Activated CD8-positive, alpha-beta T cell treated with anti-CD3 and anti-CD28 coated beads, Interleukin-2, amount 10 ng/mL, durations not matched to agents 7 days and 5 days (primary cell): ENCODE results near the gene CFAP157. TPM values are rescaled to one million over a fixed set of nuclear protein-coding genes. Genes with fewer than 3 reads are reported as not detected.
A peak's percentile ranks its signal among the peaks of the same experiment; 100 is the strongest.

Experiments used
- ATAC-seq: fragments of 150-1000 bp; cut with Tn5 transposase; one replicate; pipeline ENCODE4 v1.10.0; 2021; ENCODE audit warnings: moderate library complexity
- CTCF ChIA-PET: fragments of 350-600 bp; sonication (Branson Sonifier 250); formaldehyde crosslinking; loops from one replicate; lab custom pipeline; 2021; ENCODE audit warnings: antibody characterized with exemption; lab: Charles Lee
- POLR2A ChIA-PET: fragments of 350-600 bp; sonication (Branson Sonifier 250); formaldehyde crosslinking; loops from one replicate; lab custom pipeline; 2021; ENCODE audit warnings: antibody characterized with exemption; lab: Charles Lee
- DNase-seq: peaks from one replicate; pipeline ENCODE4 v3.0.0-alpha.2; 2020
- H3K27ac Mint-ChIP-seq: one replicate; pipeline ENCODE4 v1.8.0; 2021; ENCODE audit warnings: mild to moderate bottlenecking, mixed read lengths
- H3K27me3 Mint-ChIP-seq: one replicate; pipeline ENCODE4 v1.8.0; 2021; ENCODE audit warnings: low read depth, mixed read lengths
- H3K36me3 Mint-ChIP-seq: one replicate; pipeline ENCODE4 v1.8.0; 2021; ENCODE audit warnings: low read depth, mixed read lengths
- H3K4me1 Mint-ChIP-seq: one replicate; pipeline ENCODE4 v1.8.0; 2021; ENCODE audit warnings: low read depth, mixed read lengths
- H3K4me3 Mint-ChIP-seq: one replicate; pipeline ENCODE4 v1.8.0; 2021; ENCODE audit warnings: mild to moderate bottlenecking, mixed read lengths
- H3K9me3 Mint-ChIP-seq: one replicate; pipeline ENCODE4 v1.8.0; 2022; ENCODE audit warnings: mixed read lengths; ENCODE audit not compliant: insufficient read depth
- total RNA-seq, 2 experiments: library from RNA; stranded (reverse); gene quantifications; one replicate each; pipeline ENCODE4 v1.2.3, GENCODE V29; 2021

The CFAP157 gene
- total RNA-seq, 2 experiments from 2014 or later = 0.16 TPM; not detected in 1

DNA sequence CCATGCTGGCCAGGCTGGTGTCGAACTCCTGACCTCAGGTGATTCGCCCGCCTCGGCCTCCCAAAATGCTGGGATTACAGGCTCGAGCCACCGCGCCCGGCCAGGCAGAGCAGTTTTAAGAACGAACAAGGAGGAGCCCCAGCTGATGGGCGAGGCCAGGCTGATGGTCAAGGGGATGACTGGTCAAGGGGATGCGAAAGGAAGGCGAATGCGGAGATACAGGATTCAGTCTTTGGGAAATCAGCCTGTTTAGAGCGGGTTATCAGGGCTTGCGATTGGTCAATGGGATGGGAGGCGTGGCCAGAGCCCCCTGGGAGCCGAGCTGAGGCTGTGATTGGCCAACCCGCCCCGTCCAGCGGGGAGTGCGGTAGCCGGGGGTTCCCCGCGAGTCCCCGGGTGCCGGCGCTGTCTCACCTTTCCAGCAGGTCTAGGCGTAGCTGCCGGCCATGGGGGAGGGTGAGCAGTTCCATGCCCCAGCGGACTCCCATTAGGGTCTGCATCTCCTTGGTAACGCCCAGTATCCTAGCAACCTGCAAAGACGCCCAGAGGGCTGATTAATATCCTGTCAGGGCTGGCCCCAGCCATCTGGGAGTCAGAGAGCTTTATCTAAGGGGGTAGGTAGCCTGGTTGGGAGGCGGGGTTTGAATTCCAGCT is 35.8 kb downstream of the CFAP157 start:
- ChIA-PET POLR2A (interaction anchor here (0.6 to 2.1 kb wide), 2 partner anchors 19 to 25 kb away, joined by 3 to 7 read pairs; no protein-coding TSS in a partner anchor), CTCF (interaction anchor here (3.2 to 4.4 kb wide), 2 partner anchors 8 to 127 kb away, joined by 16 to 22 read pairs; partner anchors contain the start of gene TOR2A)
- DNase-seq (no peak), ATAC-seq (no peak)
- Mint-ChIP-seq H3K4me3 (no peak overlapping the region), H3K9me3 (no peaks in the 10 kb centered on the region), H3K4me1 (peaks cover 9% of the 10 kb centered on the region), H3K27ac (no peak overlapping the region), H3K27me3 (no peaks in the 10 kb centered on the region), H3K36me3 (peaks cover 63% of the 10 kb centered on the region)

DNA sequence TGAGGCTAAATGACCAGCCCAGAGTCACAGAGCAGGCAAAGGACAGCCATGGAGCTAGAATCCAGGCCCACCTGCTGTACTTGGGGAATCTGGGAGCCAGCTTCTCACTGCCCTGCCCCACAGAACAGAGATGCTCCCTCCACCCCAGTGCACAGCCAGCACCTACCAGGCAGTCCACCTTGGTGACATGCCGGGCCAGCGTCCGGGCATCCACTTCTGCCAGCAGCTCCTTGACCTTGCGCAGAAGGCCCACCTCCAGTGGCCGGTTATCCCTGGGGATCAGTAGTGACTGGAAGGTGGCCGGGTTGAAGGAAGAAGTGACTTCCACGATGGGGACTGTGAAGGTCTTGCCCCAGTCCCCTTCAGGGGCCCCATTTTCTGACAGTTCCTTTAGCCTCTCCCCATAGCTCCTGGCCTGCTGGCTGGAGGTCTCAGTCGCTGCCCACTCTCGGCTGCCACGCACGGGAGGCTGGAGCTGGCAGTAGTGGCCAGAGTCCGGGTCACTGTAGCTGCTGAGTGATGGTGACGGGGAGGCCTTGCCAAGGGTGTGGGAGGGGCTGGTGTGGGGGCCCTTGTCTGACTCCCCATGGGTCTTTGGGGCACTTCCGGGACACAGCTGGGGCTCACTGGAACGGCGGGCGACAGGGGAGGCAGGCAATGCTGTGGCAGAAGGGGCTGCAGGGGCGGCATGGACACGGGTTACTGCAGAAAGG is 37.8 kb downstream of the CFAP157 start:
- DNase-seq (no peak), ATAC-seq (no peak)
- POLR2A ChIA-PET = interaction anchor here (1.0 to 2.5 kb wide), 6 partner anchors 9 to 171 kb away, joined by 3 to 12 read pairs (median 4); partner anchors contain the start of gene TOR2A
- Mint-ChIP-seq H3K4me3 (no peak overlapping the region), H3K27ac (no peak overlapping the region), H3K27me3 (no peaks in the 10 kb centered on the region), H3K9me3 (no peaks in the 10 kb centered on the region), H3K4me1 (peaks cover 19% of the 10 kb centered on the region), H3K36me3 (peaks cover 67% of the 10 kb centered on the region)
- CTCF ChIA-PET = interaction anchor here (3.2 to 4.4 kb wide), 2 partner anchors 10 to 125 kb away, joined by 16 to 22 read pairs; partner anchors contain the start of gene TOR2A

DNA sequence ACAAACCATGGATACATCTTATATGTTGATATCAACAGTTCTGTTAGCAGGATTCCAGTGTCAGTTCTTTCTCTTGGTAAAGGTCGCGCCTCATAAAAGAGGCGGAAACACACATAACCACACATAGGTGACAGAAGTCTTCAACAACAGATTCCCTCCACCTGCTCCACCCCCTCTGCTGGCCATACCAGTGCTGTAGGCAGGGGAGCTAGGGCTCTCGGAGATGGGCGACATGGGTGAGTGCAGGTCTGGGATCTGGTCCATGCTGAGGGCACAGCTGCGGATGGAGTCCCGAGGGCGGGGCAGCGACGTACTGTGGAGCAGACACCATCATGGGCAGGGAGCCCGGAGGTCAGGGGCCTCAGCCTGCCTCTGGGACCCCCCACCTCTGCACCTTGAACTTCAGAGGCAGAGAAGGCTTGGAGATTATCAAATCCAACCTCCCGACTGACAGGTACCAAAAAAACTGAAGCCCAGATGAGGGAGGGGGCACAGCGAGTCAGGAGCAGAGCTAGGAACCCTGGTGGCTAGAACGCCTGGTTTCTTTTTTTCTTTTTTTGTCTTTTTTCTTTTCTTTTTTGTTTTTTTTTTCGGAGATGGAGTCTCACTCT is 40.3 kb downstream of the CFAP157 start:
- POLR2A ChIA-PET = interaction anchor here (1.1 to 1.2 kb wide), 2 partner anchors 19 to 39 kb away, joined by 3 read pairs; no protein-coding TSS in a partner anchor
- DNase-seq (peak; percentile 62), ATAC-seq (peak; percentile 83)
- Mint-ChIP-seq H3K4me3 (peak overlapping the region; percentile 22), H3K4me1 (peaks cover 21% of the 10 kb centered on the region), H3K9me3 (no peaks in the 10 kb centered on the region), H3K36me3 (peaks cover 73% of the 10 kb centered on the region), H3K27me3 (no peaks in the 10 kb centered on the region), H3K27ac (peak overlapping the region; percentile 76)
- CTCF ChIA-PET = interaction anchor here (0.7 to 1.5 kb wide), 4 partner anchors 12 to 174 kb away, joined by 3 to 5 read pairs (median 4); partner anchors contain the start of gene TOR2A

DNA sequence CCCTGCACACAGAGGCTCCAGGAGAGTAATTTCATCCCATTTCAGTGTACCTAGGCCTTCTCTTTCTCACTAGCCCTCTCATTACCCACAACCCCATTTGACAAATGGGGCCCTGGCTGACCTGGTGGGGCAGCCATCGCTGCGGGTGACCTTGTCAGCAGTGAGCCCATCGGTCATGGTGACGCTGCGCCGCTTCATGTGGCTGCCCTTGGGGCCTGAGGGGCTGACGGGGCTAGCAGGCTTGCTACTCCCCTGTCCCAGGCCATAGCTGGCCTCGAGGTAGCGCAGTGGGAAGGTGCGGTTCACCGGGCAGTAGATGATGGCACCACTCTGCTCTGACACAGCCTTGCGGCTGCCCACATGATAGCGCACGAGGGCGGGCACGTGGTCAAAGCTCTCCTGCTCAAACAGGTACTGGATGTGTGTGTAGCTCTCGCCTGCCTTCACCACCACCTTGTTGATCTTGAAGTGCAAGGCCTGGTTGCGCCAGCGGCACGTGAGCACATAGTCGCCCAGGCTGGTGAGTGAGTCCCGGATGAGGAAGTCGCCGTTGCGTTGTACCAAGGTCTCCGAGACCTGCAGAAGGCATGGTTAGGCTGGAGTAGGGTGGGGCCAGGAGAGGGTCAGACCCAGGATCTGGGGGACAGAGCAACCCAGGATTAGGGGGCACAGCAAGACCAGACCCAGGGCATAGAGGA is 42.5 kb downstream of the CFAP157 start:
- H3K36me3 Mint-ChIP-seq = peaks cover 69% of the 10 kb centered on the region
- DNase-seq = no peak
- no peaks in the 10 kb centered on the region for H3K27me3 Mint-ChIP-seq
- CTCF ChIA-PET = interaction anchor here (0.9 kb wide), 1 partner anchor 15 kb away, joined by 4 read pairs; the partner anchor contains the start of gene TOR2A
- no peaks in the 10 kb centered on the region for H3K9me3 Mint-ChIP-seq
- POLR2A ChIA-PET = no interaction called here
- no peak overlapping the region for H3K4me3 Mint-ChIP-seq
- H3K4me1 Mint-ChIP-seq = peaks cover 24% of the 10 kb centered on the region
- no peak for ATAC-seq
- no peak overlapping the region for H3K27ac Mint-ChIP-seq

DNA sequence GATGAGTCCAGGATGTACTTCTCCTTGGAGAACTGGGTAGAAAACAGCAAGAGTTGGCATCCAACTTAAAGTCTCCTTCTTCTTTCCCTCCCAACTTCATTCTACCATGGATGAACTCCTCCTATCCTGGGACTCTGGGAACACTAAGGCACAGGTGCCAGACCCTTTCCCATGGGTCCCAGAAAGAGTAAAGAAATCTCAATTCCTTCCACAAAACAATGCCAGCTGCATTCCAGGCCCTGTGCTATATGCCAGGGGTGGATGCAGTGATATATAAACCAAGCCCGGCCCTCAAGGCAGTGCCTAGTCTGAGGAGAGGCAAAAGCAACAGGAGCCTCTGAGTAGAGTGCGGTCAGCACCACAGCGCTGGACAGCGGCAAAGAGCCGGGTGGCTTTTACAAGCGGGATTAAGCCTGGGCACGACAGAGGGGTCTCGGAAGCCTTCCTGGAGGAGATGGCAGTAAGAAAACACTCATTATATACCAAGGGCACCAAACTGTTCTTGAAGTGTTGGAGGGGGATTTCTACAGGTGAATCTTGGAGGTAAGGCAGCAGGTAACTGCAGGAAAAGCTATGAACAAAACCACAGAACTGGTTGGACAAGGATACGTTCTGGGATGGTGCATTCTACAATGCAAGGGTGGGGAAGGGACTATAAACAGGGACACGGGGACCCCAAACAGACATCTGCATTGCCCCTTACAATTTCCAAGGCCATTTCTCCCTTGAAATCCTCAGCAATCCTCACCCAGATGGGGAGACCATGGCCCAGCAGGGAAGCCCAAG is 44.7 kb downstream of the CFAP157 start:
- POLR2A ChIA-PET = no interaction called here
- Mint-ChIP-seq H3K27me3 (no peaks in the 10 kb centered on the region), H3K9me3 (no peaks in the 10 kb centered on the region), H3K36me3 (peaks cover 54% of the 10 kb centered on the region), H3K27ac (no peak overlapping the region), H3K4me1 (peaks cover 24% of the 10 kb centered on the region), H3K4me3 (no peak overlapping the region)
- DNase-seq (no peak), ATAC-seq (no peak)
- CTCF ChIA-PET = no interaction called here

DNA sequence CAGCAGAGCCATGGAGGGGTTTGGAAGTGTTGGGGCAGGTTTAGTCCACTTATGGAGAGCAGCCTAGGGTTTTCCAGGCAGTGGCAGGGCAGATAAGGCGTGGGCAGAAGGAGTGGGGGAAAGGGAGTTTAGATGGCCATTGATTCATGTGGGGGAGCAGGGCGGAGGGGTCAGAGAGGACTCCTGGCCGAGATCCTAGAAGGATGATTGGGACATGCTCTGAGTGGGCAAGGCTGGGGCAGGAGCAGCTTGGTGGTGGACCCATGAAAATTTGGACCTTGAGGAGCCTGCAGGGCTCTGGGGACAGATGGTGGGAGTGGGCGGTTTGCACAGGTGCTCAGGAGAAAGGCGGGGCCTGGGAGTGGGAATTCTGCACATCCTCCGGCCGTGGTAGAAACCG is 46.4 kb downstream of the CFAP157 start:
- CTCF ChIA-PET = interaction anchor here (1.1 kb wide), 1 partner anchor 18 kb away, joined by 3 read pairs; the partner anchor contains the start of gene TOR2A
- Mint-ChIP-seq H3K36me3 (peaks cover 46% of the 10 kb centered on the region), H3K4me3 (no peak overlapping the region), H3K4me1 (peaks cover 9% of the 10 kb centered on the region), H3K27ac (peak overlapping the region; percentile 65), H3K27me3 (no peaks in the 10 kb centered on the region), H3K9me3 (no peaks in the 10 kb centered on the region)
- DNase-seq = no peak
- no peak for ATAC-seq
- POLR2A ChIA-PET = interaction anchor here (0.6 kb wide), 1 partner anchor 17 kb away, joined by 3 read pairs; no protein-coding TSS in a partner anchor

DNA sequence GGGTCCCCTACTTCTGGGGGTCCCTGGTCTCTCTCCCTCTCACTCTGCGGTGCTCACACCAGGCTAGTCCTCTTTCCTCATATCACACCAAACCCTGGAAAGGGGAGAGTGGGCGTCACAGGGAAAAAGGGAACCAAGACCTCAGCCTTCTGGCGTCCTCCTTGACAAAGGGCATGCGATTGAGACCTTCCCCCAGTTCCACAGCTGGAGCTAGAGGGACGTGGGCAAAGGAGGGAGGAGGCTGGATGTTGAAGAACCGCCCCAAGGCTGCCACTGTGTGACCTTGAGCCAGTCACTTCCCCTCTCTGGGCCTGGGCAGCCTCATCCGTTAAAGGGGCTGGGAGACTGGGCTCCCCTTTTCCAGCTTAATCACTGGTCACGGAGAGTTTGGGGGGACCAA is 46.8 kb downstream of the CFAP157 start:
- ChIA-PET CTCF (interaction anchor here (1.1 kb wide), 1 partner anchor 19 kb away, joined by 3 read pairs; the partner anchor contains the start of gene TOR2A), POLR2A (no interaction called here)
- Mint-ChIP-seq H3K4me1 (peaks cover 6% of the 10 kb centered on the region), H3K4me3 (no peak overlapping the region), H3K9me3 (no peaks in the 10 kb centered on the region), H3K27me3 (no peaks in the 10 kb centered on the region), H3K36me3 (peaks cover 44% of the 10 kb centered on the region), H3K27ac (no peak overlapping the region)
- no peak for ATAC-seq
- no peak for DNase-seq

DNA sequence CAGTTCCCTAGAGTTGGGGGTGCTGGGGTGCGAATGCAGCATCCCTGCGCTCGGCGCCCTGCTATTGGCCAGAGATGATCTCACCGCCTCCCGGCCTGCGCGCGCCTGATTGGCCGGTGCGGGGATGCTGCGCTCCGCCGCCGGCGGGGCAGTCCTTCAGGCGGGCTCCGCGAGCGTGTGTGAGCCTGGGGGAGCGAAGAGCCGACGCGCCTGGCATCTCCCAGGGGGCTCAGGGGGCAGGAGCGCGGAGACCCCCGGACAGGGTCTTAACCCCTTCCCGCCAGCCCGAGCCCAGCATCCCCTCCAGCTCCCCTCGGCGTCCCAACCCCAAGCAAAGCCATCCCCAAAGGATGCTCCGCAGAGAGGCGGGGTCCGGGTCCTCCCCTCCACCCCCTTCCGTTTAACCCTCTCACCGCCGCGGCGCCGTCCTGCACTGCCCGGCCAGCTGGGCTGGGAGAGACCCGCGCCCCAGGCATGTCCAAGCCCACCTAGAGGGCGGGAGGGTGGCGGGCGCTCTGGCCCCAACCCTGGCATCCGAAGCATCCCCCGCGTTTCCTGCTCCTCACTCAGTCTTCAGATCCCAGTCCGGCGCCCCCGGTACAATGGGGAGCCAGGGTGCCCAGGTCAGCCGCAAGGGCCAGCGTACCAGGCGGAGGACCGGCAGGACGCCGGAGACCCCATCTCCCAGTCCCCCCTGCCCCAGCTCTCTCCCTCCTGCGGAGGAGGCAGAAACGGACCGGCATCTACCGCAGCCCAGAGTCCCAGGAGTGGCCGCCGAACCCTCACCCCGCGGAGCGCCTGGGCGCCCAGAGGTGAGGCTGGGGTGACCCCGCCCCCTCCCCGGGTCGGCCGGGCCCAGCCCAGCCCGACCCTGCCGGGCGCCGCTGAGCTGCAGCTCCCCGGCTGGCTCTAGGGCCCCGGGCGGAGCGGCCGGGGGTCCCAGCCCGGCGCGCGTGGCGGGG is 47.6 kb downstream of the CFAP157 start:
- CTCF ChIA-PET = no interaction called here
- no peak overlapping the region for H3K4me3 Mint-ChIP-seq
- H3K9me3 Mint-ChIP-seq = no peaks in the 10 kb centered on the region
- peaks cover 43% of the 10 kb centered on the region for H3K36me3 Mint-ChIP-seq
- no peak for DNase-seq
- ATAC-seq = no peak
- no peak overlapping the region for H3K27ac Mint-ChIP-seq
- POLR2A ChIA-PET = no interaction called here
- H3K27me3 Mint-ChIP-seq = no peaks in the 10 kb centered on the region
- H3K4me1 Mint-ChIP-seq = peaks cover 4% of the 10 kb centered on the region

DNA sequence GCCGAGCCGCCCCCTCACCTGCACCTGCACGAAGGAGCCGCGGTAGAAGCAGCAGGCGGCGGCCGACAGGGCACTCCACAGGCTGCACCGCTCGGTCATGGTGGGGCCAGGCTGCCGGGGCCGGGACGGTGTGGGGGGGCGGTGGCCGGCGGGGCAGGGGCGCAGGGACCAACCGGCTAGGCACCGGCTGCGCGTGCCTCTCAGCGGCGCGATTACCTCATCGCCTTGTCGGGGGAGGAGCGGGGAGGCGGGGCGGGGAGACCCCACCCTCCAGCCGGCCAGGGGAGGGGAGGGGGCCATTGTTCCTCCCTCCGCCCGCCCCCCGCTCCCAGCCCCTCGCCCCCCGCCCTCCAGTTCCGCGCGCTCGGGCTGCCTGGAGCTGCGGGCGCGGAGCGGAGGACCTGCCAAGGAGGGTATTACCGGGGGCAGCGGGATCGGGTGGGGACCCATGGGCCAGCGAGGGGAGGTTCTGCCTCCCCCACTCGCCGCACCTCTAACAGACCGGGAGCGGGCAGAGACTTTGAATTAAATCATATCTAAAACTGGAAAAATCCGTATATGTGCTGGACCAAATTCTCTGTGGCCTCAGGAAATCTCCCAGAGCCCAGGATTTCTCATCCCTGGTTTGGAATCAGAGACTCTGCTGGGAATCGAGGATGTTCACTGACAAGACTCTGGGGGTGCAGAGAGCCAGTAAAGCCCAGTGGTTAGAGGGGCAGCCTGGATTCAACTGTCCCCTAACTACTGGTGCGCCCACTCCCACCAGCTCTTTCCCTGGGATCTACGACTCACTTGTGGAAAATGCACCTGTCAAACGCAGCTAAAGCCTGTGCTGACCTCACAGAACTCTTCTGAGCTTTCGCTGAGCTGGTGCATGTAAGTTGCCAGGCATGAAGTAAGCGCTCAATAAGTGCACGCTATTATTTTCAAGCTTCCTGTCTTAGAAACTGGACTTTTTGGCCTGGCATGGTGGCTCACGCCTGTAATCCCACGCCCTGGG is 48.6 kb downstream of the CFAP157 start:
- ATAC-seq (no peak), DNase-seq (no peak)
- Mint-ChIP-seq H3K27me3 (no peaks in the 10 kb centered on the region), H3K4me3 (no peak overlapping the region), H3K9me3 (no peaks in the 10 kb centered on the region), H3K4me1 (peaks cover 4% of the 10 kb centered on the region), H3K36me3 (peaks cover 40% of the 10 kb centered on the region), H3K27ac (no peak overlapping the region)
- POLR2A ChIA-PET = no interaction called here
- CTCF ChIA-PET = interaction anchor here (1.0 kb wide), 1 partner anchor 15 kb away, joined by 3 read pairs; no protein-coding TSS in a partner anchor
